CD4-positive, alpha-beta memory T cell (primary cell): ENCODE results near the gene EXOC1L. TPM values are rescaled to one million over a fixed set of nuclear protein-coding genes. Genes with fewer than 3 reads are reported as not detected.

ENCODE experiments used
- CTCF ChIA-PET: fragments of 350-600 bp; sonication (Branson Sonifier 250); formaldehyde crosslinking; loops from one replicate; lab custom pipeline; 2021; ENCODE audit warnings: inconsistent platforms; ENCODE audit not compliant: partially characterized antibody; lab: Charles Lee
- POLR2A ChIA-PET: fragments of 350-600 bp; sonication (Branson Sonifier 250); formaldehyde crosslinking; loops from one replicate; lab custom pipeline; 2021; ENCODE audit not compliant: partially characterized antibody; lab: Charles Lee
- DNase-seq, 5 donors: peaks; one replicate each; pipeline versions ENCODE4 v3.0.0 to v3.0.0-alpha.2; 2020 to 2022; ENCODE audit warnings: mixed read lengths in 1 of 5
- H3K27ac ChIP-seq: one replicate; pipeline ENCODE4 v1.7.0; 2013; ENCODE audit warnings: low read depth, low read length
- H3K27me3 ChIP-seq: 2 replicates; pipeline ENCODE4 v1.7.0; 2013; ENCODE audit warnings: mild to moderate bottlenecking, low read length, moderate library complexity; ENCODE audit not compliant: insufficient read depth
- H3K36me3 ChIP-seq: 2 replicates; pipeline ENCODE4 v1.7.0; 2013; ENCODE audit warnings: mild to moderate bottlenecking, low read length, moderate library complexity; ENCODE audit not compliant: insufficient read depth
- H3K4me1 ChIP-seq: 2 replicates; pipeline ENCODE4 v1.7.0; 2013; ENCODE audit warnings: mild to moderate bottlenecking, low read length, moderate library complexity; ENCODE audit not compliant: insufficient read depth
- H3K4me3 ChIP-seq, 2 donors: one replicate each; pipeline ENCODE4 v1.7.0; 2013; ENCODE audit warnings: low read length in 2 of 2, mild to moderate bottlenecking in 1 of 2
- H3K9me3 ChIP-seq, 2 donors: one replicate each; pipeline ENCODE4 v1.7.0; 2013; ENCODE audit warnings: low read length in 2 of 2, control low read depth in 1 of 2; ENCODE audit not compliant: control insufficient read depth in 1 of 2
- H3K27ac Mint-ChIP-seq, 7 donors: one replicate each; pipeline ENCODE4 v1.8.0; 2020 to 2021; ENCODE audit warnings: mixed read lengths in 7 of 7, mild to moderate bottlenecking in 6 of 7, inconsistent platforms in 3 of 7, moderate library complexity in 3 of 7
- H3K27me3 Mint-ChIP-seq, 2 donors: one replicate each; pipeline ENCODE4 v1.8.0; 2020 to 2021; ENCODE audit warnings: mixed read lengths in 2 of 2
- H3K36me3 Mint-ChIP-seq, 2 donors: one replicate each; pipeline ENCODE4 v1.8.0; 2020 to 2021; ENCODE audit warnings: mixed read lengths in 2 of 2, inconsistent platforms in 1 of 2, mild to moderate bottlenecking in 1 of 2
- H3K4me1 Mint-ChIP-seq, 4 donors: one replicate each; pipeline ENCODE4 v1.8.0; 2020 to 2021; ENCODE audit warnings: mixed read lengths in 4 of 4, mild to moderate bottlenecking in 1 of 4
- H3K4me3 Mint-ChIP-seq, 8 donors: one replicate each; pipeline ENCODE4 v1.8.0; 2020 to 2021; ENCODE audit warnings: mixed read lengths in 8 of 8, mild to moderate bottlenecking in 7 of 8, moderate library complexity in 6 of 8, inconsistent platforms in 3 of 8
- H3K9me3 Mint-ChIP-seq, 8 donors: one replicate each; pipeline ENCODE4 v1.8.0; 2020 to 2021; ENCODE audit warnings: mixed read lengths in 8 of 8, mild to moderate bottlenecking in 5 of 8, inconsistent platforms in 3 of 8, moderate library complexity in 1 of 8
- intact Hi-C: fragments of 100-400 bp; cut with micrococcal nuclease; formaldehyde crosslinking; loops from one replicate; pipeline ENCODE4 v1.15.1; 2023
- polyA plus RNA-seq, 2 donors: library from polyadenylated mRNA; unstranded; fragments of 300-500 nt; fragmentation: Illumina TruSeq; gene quantifications; one replicate each; pipeline ENCODE4 v1.2.3, GENCODE V29; 2021
- total RNA-seq, 2 experiments: library from RNA; stranded (reverse); gene quantifications; one replicate each; pipeline ENCODE4 v1.2.3, GENCODE V29; 2021

EXOC1L gene
- total and polyA plus RNA-seq, 4 experiments from 2014 or later = not detected

DNA sequence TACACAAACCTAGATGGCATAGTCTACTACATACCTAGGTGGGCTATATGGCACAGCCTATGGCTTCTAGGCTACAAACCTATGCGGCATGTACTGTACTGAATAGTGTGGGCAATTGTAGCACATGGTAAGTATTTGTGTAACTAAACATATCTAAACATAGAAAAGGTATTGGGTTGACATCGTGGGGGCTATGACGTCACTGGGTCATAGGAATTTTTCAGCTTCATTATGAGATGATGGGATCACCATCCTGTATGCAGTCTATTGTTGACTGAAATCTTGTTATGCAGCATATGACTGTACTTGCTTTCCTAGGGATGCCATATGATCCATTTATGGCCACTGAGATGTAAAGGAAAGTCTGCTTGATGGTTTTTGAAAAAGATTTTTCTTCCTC lies 1.9 kb upstream of the EXOC1L start:
- Histone ChIP-seq H3K36me3 (no peaks in the 10 kb centered on the region), H3K9me3 (no peaks in the 10 kb centered on the region), H3K27ac (no peak overlapping the region), H3K4me1 (no peaks in the 10 kb centered on the region), H3K4me3 (no peak overlapping the region), H3K27me3 (no peaks in the 10 kb centered on the region)
- CTCF ChIA-PET = no interaction called here
- no peak for DNase-seq
- Mint-ChIP-seq H3K36me3 (no peaks in the 10 kb centered on the region), H3K4me1 (peaks cover 5 to 8% (median 7%) of the 10 kb centered on the region in 4 donors), H3K4me3 (no peak overlapping the region), H3K9me3 (no peaks in the 10 kb centered on the region), H3K27me3 (peaks cover 11 to 13% of the 10 kb centered on the region in 2 donors), H3K27ac (no peak overlapping the region)
- intact Hi-C loops = no loop called here
- POLR2A ChIA-PET = no interaction called here

DNA sequence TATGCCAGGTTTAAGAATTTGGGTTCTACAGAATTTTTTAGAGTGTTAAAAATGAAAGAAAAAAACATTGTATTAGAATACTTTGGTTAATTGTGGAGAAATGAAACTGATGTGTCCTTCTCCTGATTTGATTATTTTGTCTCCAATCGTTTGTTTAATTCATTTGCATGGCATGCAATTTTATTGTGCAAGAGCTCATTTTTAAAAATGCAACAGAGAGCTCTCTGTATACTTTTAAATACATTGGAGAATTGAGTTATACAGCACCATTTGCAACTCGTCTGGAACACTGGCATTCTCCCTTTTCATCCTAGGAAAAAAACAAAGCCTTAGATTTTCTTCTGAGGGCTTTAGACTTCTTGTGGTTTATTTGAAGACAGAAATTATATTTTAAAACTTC lies 689 bp downstream of the EXOC1L start:
- intact Hi-C loops = no loop called here
- no peak for DNase-seq
- H3K27ac Mint-ChIP-seq = no peak overlapping the region
- H3K4me1 Mint-ChIP-seq = peaks cover 5 to 8% (median 7%) of the 10 kb centered on the region in 4 donors
- no peaks in the 10 kb centered on the region for H3K36me3 Mint-ChIP-seq
- Histone ChIP-seq H3K9me3 (no peaks in the 10 kb centered on the region), H3K27me3 (no peaks in the 10 kb centered on the region), H3K27ac (no peak overlapping the region), H3K4me1 (no peaks in the 10 kb centered on the region), H3K36me3 (no peaks in the 10 kb centered on the region), H3K4me3 (no peak overlapping the region)
- H3K4me3 Mint-ChIP-seq = no peak overlapping the region
- H3K9me3 Mint-ChIP-seq = no peaks in the 10 kb centered on the region
- POLR2A ChIA-PET = no interaction called here
- CTCF ChIA-PET = no interaction called here
- H3K27me3 Mint-ChIP-seq = peaks cover 11 to 16% of the 10 kb centered on the region in 2 donors

GRCh38 chr4:55822329-55822728 lies 2.7 kb downstream of the EXOC1L start:
- H3K4me1 Mint-ChIP-seq = peaks cover 5 to 8% (median 7%) of the 10 kb centered on the region in 4 donors
- intact Hi-C loops = no loop called here
- Histone ChIP-seq H3K9me3 (no peaks in the 10 kb centered on the region), H3K36me3 (no peaks in the 10 kb centered on the region), H3K27me3 (no peaks in the 10 kb centered on the region), H3K27ac (no peak overlapping the region), H3K4me1 (no peaks in the 10 kb centered on the region), H3K4me3 (no peak overlapping the region)
- DNase-seq = no peak
- H3K9me3 Mint-ChIP-seq = no peaks in the 10 kb centered on the region
- POLR2A ChIA-PET = no interaction called here
- no peak overlapping the region for H3K4me3 Mint-ChIP-seq
- H3K27ac Mint-ChIP-seq = no peak overlapping the region
- no peaks in the 10 kb centered on the region for H3K36me3 Mint-ChIP-seq
- CTCF ChIA-PET = no interaction called here
- H3K27me3 Mint-ChIP-seq = peaks cover 11 to 24% of the 10 kb centered on the region in 2 donors

DNA sequence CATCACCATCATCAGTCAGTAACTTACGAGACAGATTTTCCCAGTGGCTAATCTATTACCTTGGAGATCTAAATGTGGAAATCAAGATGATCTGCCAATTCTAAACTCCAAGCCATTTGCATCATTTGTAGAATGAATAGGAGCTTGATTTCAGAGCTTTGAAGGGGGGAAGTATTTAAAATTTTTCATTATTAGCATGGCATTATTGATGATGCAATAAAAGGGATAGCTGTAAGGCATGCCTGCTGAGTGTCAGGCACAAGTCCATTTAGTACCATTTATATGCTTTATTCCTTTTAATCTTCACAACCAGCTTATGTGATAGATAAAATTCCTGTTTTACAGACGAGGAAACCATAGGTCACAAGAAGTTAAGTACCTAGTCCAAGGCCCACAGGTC lies 5.3 kb downstream of the EXOC1L start:
- H3K27ac Mint-ChIP-seq = no peak overlapping the region
- no peak for DNase-seq
- H3K4me3 Mint-ChIP-seq = no peak overlapping the region
- Histone ChIP-seq H3K36me3 (no peaks in the 10 kb centered on the region), H3K9me3 (no peaks in the 10 kb centered on the region), H3K4me3 (no peak overlapping the region), H3K4me1 (no peaks in the 10 kb centered on the region), H3K27ac (no peak overlapping the region), H3K27me3 (no peaks in the 10 kb centered on the region)
- peaks cover 0 to 1% (median under 1%) of the 10 kb centered on the region in 4 donors for H3K4me1 Mint-ChIP-seq
- intact Hi-C loops = no loop called here
- ChIA-PET CTCF (no interaction called here), POLR2A (no interaction called here)
- H3K36me3 Mint-ChIP-seq = no peaks in the 10 kb centered on the region
- H3K9me3 Mint-ChIP-seq = peaks cover 0 to 2% (median 0%) of the 10 kb centered on the region in 8 donors
- peaks cover 14 to 26% of the 10 kb centered on the region in 2 donors for H3K27me3 Mint-ChIP-seq

- no peak overlapping the region for H3K4me3 Mint-ChIP-seq
- no peaks in the 10 kb centered on the region for H3K36me3 Mint-ChIP-seq
These were observed 7.4 kb downstream of the EXOC1L start for GRCh38 chr4:55826986-55827385.

DNA sequence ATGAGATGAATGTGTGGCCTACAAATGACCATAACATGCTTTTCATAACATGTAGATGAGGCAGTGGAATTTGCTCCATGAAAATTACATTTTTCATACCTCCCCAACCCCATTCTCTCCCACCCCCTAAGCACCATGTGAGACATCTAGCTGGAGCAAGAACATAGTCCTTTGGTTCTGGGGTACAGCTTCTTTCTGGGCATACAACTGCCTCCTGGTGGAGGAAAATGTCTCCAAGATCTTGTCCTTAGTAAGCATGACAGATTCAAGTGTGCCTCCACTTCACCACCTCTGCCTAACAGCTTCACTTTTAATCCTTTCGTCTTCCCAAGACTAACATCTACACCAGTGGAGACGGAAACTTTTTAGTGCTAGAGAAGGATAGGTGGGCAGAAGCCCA lies 8.0 kb downstream of the EXOC1L start:
- H3K27ac Mint-ChIP-seq = no peak overlapping the region
- H3K9me3 ChIP-seq = no peaks in the 10 kb centered on the region
- DNase-seq = no peak
- intact Hi-C loops = no loop called here
- H3K27me3 Mint-ChIP-seq = peaks cover 19 to 25% of the 10 kb centered on the region in 2 donors
- H3K9me3 Mint-ChIP-seq = peaks cover 0 to 2% (median 0%) of the 10 kb centered on the region in 8 donors
- H3K4me1 Mint-ChIP-seq = no peaks in the 10 kb centered on the region
- no peaks in the 10 kb centered on the region for H3K36me3 Mint-ChIP-seq
- POLR2A ChIA-PET = no interaction called here
- no peaks in the 10 kb centered on the region for H3K36me3 ChIP-seq
- no peak overlapping the region for H3K4me3 Mint-ChIP-seq
- H3K4me1 ChIP-seq = no peaks in the 10 kb centered on the region
- H3K4me3 ChIP-seq = no peak overlapping the region
- no peaks in the 10 kb centered on the region for H3K27me3 ChIP-seq
- CTCF ChIA-PET = interaction anchor here (1.1 kb wide), 1 partner anchor 38 kb away, joined by 3 read pairs; no protein-coding TSS in a partner anchor
- no peak overlapping the region for H3K27ac ChIP-seq

More at GRCh38 chr4:55826986-55827385, 7.4 kb downstream of the EXOC1L start:
- DNase-seq = no peak
- no peaks in the 10 kb centered on the region for H3K4me1 ChIP-seq
- peaks cover 23 to 29% of the 10 kb centered on the region in 2 donors for H3K27me3 Mint-ChIP-seq
- no peaks in the 10 kb centered on the region for H3K36me3 ChIP-seq
- no peaks in the 10 kb centered on the region for H3K9me3 ChIP-seq
- ChIA-PET POLR2A (no interaction called here), CTCF (interaction anchor here (1.1 kb wide), 1 partner anchor 39 kb away, joined by 3 read pairs; no protein-coding TSS in a partner anchor)
- no peak overlapping the region for H3K27ac Mint-ChIP-seq
- no peak overlapping the region for H3K4me3 ChIP-seq
- H3K9me3 Mint-ChIP-seq = peaks cover 0 to 2% (median 0%) of the 10 kb centered on the region in 8 donors
- intact Hi-C loops = no loop called here
- H3K4me1 Mint-ChIP-seq = no peaks in the 10 kb centered on the region
- H3K27ac ChIP-seq = no peak overlapping the region
- H3K27me3 ChIP-seq = no peaks in the 10 kb centered on the region

GRCh38 chr4:55830048-55830447 lies 10.5 kb downstream of the EXOC1L start:
- CTCF ChIA-PET = no interaction called here
- Histone ChIP-seq H3K36me3 (no peaks in the 10 kb centered on the region), H3K27me3 (no peaks in the 10 kb centered on the region), H3K4me1 (no peaks in the 10 kb centered on the region), H3K4me3 (no peak overlapping the region), H3K27ac (no peak overlapping the region), H3K9me3 (no peaks in the 10 kb centered on the region)
- Mint-ChIP-seq H3K9me3 (peaks cover 0 to 2% (median 0%) of the 10 kb centered on the region in 8 donors), H3K27ac (no peak overlapping the region), H3K27me3 (peaks cover 25 to 26% of the 10 kb centered on the region in 2 donors), H3K4me3 (no peak overlapping the region), H3K4me1 (no peaks in the 10 kb centered on the region), H3K36me3 (peaks cover 0 to 4% of the 10 kb centered on the region in 2 donors)
- DNase-seq = no peak
- POLR2A ChIA-PET = no interaction called here
- intact Hi-C loops = no loop called here
